HL-60 (cell line): ENCODE measurements around the gene AFM.

ENCODE experiments used
- DNase-seq, 2 experiments: peaks; one replicate each; pipeline ENCODE4 v3.0.0-alpha.2; 2010 to 2020; ENCODE audit warnings: low read depth in 1 of 2, low spot score in 1 of 2
- H3K27ac ChIP-seq: fragments of 250-450 bp; sonication (Bioruptor Pico); replicated peaks from 2 replicates; pipeline ENCODE4 v1.5.1; 2020; ENCODE audit warnings: mild to moderate bottlenecking, moderate library complexity
- H3K27me3 ChIP-seq: fragments of 250-450 bp; sonication (Bioruptor Pico); 2 replicates; pipeline ENCODE4 v1.5.1; 2021; ENCODE audit warnings: mild to moderate bottlenecking, moderate library complexity; ENCODE audit not compliant: insufficient read depth, poor library complexity, severe bottlenecking
- H3K4me3 ChIP-seq: replicated peaks from 2 replicates; pipeline ENCODE4 v1.5.1; 2011; ENCODE audit warnings: mild to moderate bottlenecking, control low read depth, low read length; ENCODE audit not compliant: insufficient read depth
- GABPA ChIP-seq: IDR thresholded peaks from 2 replicates; pipeline ENCODE4 v1.6.1; 2012; ENCODE audit warnings: low read depth
- POLR2AphosphoS5 ChIP-seq: IDR thresholded peaks from 2 replicates; pipeline ENCODE4 v1.6.1; 2012; ENCODE audit warnings: low read depth
- SPI1 ChIP-seq: IDR thresholded peaks from 2 replicates; pipeline ENCODE4 v1.6.1; 2012; ENCODE audit warnings: low read depth, mild to moderate bottlenecking, borderline replicate concordance
- TF ChIP-seq, protein P1 (sequence below): IDR thresholded peaks from 2 replicates; pipeline ENCODE4 v1.6.1; 2012; ENCODE audit warnings: low read depth; ENCODE audit not compliant: insufficient replicate concordance
- TF ChIP-seq, protein P2 (sequence below): IDR thresholded peaks from one replicate; pipeline ENCODE4 v1.5.1; 2011; ENCODE audit warnings: low read length, control low read depth, inconsistent platforms; ENCODE audit not compliant: insufficient read depth

AFM gene

DNA sequence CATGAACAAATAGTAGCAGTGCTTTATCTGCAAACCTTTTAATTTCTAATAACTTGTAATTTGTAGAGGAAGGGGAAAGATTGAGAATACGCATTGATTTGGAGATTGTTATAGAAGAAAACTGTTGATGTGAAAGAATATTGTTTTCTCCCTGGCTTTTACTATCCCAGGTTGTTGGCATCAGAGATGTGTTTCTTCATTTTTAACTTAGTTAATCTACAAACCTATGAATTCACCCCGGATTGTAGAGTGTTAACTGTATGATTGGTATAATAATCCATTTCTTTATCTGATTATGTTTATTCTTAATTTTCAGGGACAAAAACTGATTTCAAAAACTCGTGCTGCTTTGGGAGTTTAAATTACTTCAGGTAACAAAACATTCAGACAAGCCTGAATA, 26.6 kb upstream of the AFM start:
- no peak overlapping the region for H3K4me3 ChIP-seq
- no peaks in the 10 kb centered on the region for H3K27me3 ChIP-seq
- TF ChIP-seq POLR2AphosphoS5: no peak
- TF ChIP-seq, protein P1, sequence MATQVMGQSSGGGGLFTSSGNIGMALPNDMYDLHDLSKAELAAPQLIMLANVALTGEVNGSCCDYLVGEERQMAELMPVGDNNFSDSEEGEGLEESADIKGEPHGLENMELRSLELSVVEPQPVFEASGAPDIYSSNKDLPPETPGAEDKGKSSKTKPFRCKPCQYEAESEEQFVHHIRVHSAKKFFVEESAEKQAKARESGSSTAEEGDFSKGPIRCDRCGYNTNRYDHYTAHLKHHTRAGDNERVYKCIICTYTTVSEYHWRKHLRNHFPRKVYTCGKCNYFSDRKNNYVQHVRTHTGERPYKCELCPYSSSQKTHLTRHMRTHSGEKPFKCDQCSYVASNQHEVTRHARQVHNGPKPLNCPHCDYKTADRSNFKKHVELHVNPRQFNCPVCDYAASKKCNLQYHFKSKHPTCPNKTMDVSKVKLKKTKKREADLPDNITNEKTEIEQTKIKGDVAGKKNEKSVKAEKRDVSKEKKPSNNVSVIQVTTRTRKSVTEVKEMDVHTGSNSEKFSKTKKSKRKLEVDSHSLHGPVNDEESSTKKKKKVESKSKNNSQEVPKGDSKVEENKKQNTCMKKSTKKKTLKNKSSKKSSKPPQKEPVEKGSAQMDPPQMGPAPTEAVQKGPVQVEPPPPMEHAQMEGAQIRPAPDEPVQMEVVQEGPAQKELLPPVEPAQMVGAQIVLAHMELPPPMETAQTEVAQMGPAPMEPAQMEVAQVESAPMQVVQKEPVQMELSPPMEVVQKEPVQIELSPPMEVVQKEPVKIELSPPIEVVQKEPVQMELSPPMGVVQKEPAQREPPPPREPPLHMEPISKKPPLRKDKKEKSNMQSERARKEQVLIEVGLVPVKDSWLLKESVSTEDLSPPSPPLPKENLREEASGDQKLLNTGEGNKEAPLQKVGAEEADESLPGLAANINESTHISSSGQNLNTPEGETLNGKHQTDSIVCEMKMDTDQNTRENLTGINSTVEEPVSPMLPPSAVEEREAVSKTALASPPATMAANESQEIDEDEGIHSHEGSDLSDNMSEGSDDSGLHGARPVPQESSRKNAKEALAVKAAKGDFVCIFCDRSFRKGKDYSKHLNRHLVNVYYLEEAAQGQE: no peak
- TF ChIP-seq, protein P2, sequence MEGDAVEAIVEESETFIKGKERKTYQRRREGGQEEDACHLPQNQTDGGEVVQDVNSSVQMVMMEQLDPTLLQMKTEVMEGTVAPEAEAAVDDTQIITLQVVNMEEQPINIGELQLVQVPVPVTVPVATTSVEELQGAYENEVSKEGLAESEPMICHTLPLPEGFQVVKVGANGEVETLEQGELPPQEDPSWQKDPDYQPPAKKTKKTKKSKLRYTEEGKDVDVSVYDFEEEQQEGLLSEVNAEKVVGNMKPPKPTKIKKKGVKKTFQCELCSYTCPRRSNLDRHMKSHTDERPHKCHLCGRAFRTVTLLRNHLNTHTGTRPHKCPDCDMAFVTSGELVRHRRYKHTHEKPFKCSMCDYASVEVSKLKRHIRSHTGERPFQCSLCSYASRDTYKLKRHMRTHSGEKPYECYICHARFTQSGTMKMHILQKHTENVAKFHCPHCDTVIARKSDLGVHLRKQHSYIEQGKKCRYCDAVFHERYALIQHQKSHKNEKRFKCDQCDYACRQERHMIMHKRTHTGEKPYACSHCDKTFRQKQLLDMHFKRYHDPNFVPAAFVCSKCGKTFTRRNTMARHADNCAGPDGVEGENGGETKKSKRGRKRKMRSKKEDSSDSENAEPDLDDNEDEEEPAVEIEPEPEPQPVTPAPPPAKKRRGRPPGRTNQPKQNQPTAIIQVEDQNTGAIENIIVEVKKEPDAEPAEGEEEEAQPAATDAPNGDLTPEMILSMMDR: no peak
- no peak for TF ChIP-seq GABPA
- TF ChIP-seq SPI1: no peak

DNA sequence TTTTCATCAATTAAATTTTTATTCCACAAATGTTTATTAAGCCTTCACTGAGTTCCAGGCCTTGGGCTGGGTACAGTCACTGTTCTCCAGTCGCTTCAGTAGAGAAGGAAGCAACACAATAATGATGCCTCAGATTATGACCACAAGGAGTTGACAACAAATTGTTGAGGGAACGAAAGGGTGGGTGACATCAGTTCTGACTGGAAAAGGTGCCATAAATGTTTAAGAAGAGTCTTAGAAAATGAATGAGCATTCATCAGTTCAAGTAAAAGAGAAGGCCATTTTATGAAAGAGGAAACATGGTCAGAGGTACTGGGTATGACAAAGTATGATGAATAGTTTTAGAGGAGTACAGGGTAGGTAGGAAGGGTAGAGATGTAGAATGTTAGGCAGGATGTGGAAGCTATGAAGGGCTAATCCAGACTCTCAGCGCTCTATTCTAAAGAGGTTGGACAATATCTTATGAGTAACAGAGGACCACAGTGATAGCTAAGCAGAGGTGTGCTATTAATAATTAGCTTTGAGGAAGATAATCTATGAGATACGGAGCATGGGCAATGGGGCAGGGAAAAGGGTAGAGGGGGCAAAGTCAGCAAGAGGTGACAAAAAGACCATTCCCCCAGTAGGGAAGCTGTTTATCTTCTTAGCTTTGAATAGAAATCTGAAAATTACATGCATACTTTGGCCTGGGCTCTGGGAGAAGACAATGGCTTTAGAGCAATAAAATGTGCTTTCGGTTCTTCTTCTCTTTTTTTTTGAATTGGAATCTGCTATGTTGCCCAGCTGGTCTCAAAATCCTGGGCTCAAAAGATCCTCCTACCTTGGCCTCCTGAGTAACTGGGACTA, 25.1 kb upstream of the AFM start:
- Histone ChIP-seq H3K4me3 (no peak overlapping the region), H3K27ac (no peak overlapping the region), H3K27me3 (no peaks in the 10 kb centered on the region)
- no peak for DNase-seq
- TF ChIP-seq, protein P1: no peak
- TF ChIP-seq GABPA (no peak), POLR2AphosphoS5 (no peak), SPI1 (no peak)
- TF ChIP-seq, protein P2: no peak

More for the DNA sequence above, 26.6 kb upstream of the AFM start:
- DNase-seq: no peak
- H3K27ac ChIP-seq: no peak overlapping the region

DNA sequence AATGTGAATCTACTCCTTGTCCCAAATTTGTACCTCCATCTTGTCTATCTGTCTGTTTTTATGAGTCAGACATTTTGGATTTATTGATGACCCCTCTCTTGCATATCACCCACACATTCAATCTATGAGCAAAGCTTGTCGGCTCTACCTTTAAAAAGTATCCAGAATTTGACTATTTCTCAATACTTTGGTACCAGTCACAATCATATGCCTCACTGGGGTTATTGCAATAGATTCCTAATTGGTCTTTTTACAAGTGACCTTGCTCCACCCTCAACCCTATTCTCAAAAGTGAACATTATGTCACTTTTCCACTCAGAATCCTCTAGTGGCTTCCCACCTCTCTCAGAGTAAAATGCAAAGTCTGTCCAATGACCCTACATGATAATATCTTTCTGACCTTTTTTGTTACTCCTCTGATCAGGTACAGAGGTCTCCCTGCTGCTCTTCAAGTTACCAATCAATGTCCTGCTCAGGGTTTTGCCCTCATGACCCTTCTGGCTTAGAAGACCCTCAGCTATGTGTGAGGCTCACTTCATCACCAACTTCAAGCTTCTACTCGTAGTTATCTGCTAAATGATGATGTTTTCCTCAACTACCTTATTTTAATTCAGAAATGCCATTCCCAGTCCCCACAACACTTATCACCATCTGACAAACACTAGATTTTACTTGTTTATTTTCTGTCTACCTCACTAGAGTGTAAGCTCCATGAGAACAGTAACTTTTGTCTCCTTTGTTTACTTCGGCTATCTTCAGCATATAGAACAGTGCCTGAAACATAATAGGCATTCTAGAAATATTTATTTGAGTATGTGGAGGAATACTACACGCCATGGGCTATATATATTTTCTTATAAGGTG, 23.1 kb upstream of the AFM start:
- TF ChIP-seq, protein P2: no peak
- TF ChIP-seq GABPA (no peak), SPI1 (no peak), POLR2AphosphoS5 (no peak)
- TF ChIP-seq, protein P1: no peak
- no peaks in the 10 kb centered on the region for H3K27me3 ChIP-seq

More for the DNA sequence above, 23.1 kb upstream of the AFM start:
- no peak overlapping the region for H3K4me3 ChIP-seq
- no peak for DNase-seq
- H3K27ac ChIP-seq: no peak overlapping the region
